ENCODE measurements around the gene MT3. TPM values are rescaled to one million over a fixed set of nuclear protein-coding genes. Genes with fewer than 3 reads are reported as not detected.
"Not testable (repeated sequence)": the region's sequence is repeated elsewhere in the genome, so short reads cannot be mapped to it uniquely, and the experiment has no call there.

MT3 gene
- polyA plus RNA-seq, 1 experiment: not detected

DNA sequence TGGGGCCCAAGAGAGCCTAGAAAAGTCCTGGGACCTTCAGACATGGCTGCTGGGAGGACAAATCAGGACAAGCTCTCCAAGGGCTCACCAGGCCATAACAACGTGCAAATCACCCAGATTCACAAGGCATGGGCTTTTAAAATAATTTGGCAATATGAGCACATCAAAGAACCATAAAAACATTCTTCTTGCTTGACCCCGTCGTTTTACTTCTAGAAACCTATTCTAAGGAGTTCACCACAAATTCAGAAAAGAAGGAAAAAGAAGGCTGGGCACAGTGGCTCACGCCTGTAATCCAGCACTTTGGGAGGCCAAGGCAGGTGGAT lies 12.1 kb upstream of the MT3 start:
- no peak for DNase-seq (ENCODE audit: low read depth, low spot score)
- Histone ChIP-seq H3K9me3 (ENCODE audit: control insufficient read depth, insufficient read depth, low read length) (no peaks in the 10 kb centered on the region), H3K27ac (ENCODE audit: low read depth, low read length) (no peak overlapping the region), H3K4me3 (ENCODE audit: low read depth, low read length) (no peak overlapping the region), H3K27me3 (ENCODE audit: control insufficient read depth, insufficient read depth, low read length) (no peaks in the 10 kb centered on the region)
- TF ChIP-seq, protein P1, sequence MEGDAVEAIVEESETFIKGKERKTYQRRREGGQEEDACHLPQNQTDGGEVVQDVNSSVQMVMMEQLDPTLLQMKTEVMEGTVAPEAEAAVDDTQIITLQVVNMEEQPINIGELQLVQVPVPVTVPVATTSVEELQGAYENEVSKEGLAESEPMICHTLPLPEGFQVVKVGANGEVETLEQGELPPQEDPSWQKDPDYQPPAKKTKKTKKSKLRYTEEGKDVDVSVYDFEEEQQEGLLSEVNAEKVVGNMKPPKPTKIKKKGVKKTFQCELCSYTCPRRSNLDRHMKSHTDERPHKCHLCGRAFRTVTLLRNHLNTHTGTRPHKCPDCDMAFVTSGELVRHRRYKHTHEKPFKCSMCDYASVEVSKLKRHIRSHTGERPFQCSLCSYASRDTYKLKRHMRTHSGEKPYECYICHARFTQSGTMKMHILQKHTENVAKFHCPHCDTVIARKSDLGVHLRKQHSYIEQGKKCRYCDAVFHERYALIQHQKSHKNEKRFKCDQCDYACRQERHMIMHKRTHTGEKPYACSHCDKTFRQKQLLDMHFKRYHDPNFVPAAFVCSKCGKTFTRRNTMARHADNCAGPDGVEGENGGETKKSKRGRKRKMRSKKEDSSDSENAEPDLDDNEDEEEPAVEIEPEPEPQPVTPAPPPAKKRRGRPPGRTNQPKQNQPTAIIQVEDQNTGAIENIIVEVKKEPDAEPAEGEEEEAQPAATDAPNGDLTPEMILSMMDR (IDR thresholded peaks at IDR 0.05; ENCODE audit: low read depth, low read length): no peak
- ChIA-PET CTCF (interaction anchor here (0.5 to 4.5 kb wide), 11 partner anchors 13 to 275 kb away, joined by 3 to 71 read pairs (median 4); partner anchors contain the start of gene MT4), POLR2A (interaction anchor here (0.6 kb wide), 1 partner anchor 123 kb away, joined by 3 read pairs; no protein-coding TSS in a partner anchor)

DNA sequence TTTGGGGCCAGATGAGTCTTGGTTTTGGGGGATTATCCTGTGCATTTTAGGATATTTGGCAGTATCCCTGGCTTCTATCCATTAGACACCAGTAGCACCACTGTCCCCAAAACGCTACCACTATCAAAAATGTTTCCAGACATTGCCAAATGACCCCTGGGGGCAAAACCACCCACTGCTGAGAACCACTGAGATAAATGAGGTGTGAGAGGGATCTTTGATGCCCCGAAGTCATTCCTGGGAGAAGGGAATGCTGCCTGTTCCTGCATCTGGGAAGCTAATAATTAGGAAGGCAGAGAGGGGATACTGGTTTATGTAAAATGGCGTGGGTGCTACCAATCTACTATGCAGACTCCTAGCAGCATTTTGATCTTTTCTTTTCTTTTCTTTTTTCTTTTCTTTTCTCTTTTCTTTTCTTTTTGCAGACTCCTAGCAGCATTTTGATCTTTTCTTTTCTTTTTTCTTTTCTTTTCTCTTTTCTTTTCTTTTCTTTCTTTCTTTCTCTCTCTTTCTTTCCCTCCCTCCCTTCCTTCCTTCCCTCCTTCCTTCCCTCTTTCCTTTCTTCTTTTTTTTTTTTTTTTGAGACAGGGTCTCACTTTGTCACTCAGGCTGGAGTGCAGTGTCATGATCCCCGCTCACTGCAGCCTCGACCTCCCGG lies 8.8 kb upstream of the MT3 start:
- no peak overlapping the region for H3K4me3 ChIP-seq (ENCODE audit: low read depth, low read length)

DNA sequence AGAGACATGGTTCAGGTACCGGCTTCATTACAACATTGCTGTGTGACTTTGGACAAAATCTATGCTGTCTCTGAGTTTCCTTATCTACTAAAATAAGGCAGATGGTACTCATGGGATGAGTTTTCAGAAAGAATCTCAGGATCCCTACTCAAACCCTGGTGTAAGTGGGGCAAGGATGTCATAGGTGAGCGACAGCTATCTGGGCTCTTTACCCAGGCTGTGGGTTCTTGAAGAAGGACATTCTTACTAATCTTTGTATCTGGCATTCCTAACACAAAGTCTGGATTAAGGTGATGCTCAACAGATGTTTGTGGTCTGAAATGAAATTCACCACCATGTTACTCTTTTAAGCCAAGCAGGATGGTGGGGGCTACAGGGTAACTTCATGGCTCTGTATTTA lies 6.4 kb upstream of the MT3 start:
- peaks cover 32% of the 10 kb centered on the region for H3K27me3 ChIP-seq (ENCODE audit: control insufficient read depth, insufficient read depth, low read length)
- H3K4me3 ChIP-seq (ENCODE audit: low read depth, low read length); POLR2A ChIA-PET; H3K27ac ChIP-seq (ENCODE audit: low read depth, low read length); H3K9me3 ChIP-seq (ENCODE audit: control insufficient read depth, insufficient read depth, low read length); DNase-seq (ENCODE audit: low read depth, low spot score): not testable (repeated sequence)
- CTCF ChIA-PET: interaction anchor here (1.2 to 1.8 kb wide), 2 partner anchors 18 to 119 kb away, joined by 4 to 9 read pairs; no protein-coding TSS in a partner anchor

More for the DNA sequence above, 8.8 kb upstream of the MT3 start:
- TF ChIP-seq, protein P1 (IDR thresholded peaks at IDR 0.05; ENCODE audit: low read depth, low read length): no peak
- ChIA-PET CTCF (no interaction called here), POLR2A (no interaction called here)
- Histone ChIP-seq H3K27ac (ENCODE audit: low read depth, low read length) (no peak overlapping the region), H3K27me3 (ENCODE audit: control insufficient read depth, insufficient read depth, low read length) (peaks cover 19% of the 10 kb centered on the region), H3K9me3 (ENCODE audit: control insufficient read depth, insufficient read depth, low read length) (no peaks in the 10 kb centered on the region)
- no peak for DNase-seq (ENCODE audit: low read depth, low spot score)

DNA sequence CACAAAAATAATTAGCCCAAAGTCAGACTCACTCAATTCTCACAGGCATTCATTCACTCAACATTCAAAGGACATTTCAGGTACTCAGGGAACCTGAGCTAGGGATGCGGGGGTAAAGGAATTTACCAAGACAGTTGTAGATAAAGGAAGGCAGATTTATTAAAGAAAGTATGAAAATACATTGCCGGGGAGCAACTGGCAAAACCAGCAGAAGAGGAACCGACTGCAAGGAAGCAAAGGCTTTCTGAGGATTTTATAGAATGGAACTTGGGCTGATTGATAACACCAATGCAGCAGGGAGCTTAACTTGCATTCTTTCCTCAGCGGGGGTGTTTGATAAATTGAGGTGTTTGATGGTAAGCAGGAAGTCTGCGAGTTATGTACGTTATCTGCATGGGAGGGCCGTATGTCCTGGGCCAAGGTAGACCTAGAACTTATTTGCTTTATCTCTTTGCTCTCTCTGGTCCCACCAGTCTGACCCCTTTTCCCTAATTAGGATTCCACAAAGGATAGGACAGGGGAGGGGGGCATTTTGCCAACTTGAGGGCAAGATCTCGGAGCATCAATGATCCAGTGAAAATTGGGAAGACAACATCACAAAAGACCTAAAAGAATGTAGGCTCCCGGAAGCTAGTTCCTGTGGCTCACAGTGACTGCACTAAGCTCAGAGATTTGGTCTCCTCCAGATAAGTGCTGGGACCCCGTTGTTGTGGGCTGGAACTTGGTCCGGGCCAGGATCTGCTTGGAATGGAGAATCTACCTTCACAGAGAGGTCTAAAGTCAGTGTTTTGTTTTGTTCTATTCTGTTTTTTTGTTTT lies 5.8 kb upstream of the MT3 start:
- POLR2A ChIA-PET: no interaction called here
- no peak overlapping the region for H3K4me3 ChIP-seq (ENCODE audit: low read depth, low read length)
- DNase-seq (ENCODE audit: low read depth, low spot score): no peak
- H3K27me3 ChIP-seq (ENCODE audit: control insufficient read depth, insufficient read depth, low read length): peaks cover 38% of the 10 kb centered on the region
- TF ChIP-seq, protein P1 (IDR thresholded peaks at IDR 0.05; ENCODE audit: low read depth, low read length): no peak
- no peaks in the 10 kb centered on the region for H3K9me3 ChIP-seq (ENCODE audit: control insufficient read depth, insufficient read depth, low read length)
- CTCF ChIA-PET: interaction anchor here (1.2 kb wide), 1 partner anchor 17 kb away, joined by 4 read pairs; no protein-coding TSS in a partner anchor
- H3K27ac ChIP-seq (ENCODE audit: low read depth, low read length): no peak overlapping the region

DNA sequence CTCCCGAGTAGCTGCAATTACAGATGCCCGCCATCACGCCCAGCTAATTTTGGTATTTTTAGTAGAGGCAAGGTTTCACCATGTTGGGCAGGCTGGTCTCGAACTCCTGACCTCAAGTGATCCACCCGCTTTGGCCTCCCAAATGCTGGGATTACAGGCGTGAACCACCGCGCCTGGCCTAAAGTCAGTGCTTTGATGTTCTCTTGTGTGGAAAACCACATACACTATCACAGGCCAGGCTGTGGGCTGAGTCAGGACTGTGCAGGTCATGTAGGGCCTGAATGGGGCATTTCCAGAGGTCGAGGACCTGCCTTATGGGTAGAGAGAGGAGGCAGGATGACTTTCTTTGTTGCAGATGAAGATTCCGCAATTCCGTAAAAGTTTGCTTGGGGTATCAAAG lies 5.1 kb upstream of the MT3 start:
- Histone ChIP-seq H3K9me3 (ENCODE audit: control insufficient read depth, insufficient read depth, low read length) (no peaks in the 10 kb centered on the region), H3K27me3 (ENCODE audit: control insufficient read depth, insufficient read depth, low read length) (peaks cover 43% of the 10 kb centered on the region), H3K4me3 (ENCODE audit: low read depth, low read length) (no peak overlapping the region), H3K27ac (ENCODE audit: low read depth, low read length) (no peak overlapping the region)
- TF ChIP-seq, protein P1 (IDR thresholded peaks at IDR 0.05; ENCODE audit: low read depth, low read length): no peak
- ChIA-PET CTCF (no interaction called here), POLR2A (no interaction called here)
- DNase-seq (ENCODE audit: low read depth, low spot score): no peak

Data from AG04450 (cell line).